GM23338 (cell line): ENCODE results near the gene FAM8A1. TPM values are rescaled to one million over a fixed set of nuclear protein-coding genes. Genes with fewer than 3 reads are reported as not detected.

Source experiments
- CREB1 ChIP-seq: fragments of 250-450 bp; sonication (Bioruptor Pico); IDR thresholded peaks from 2 replicates; pipeline ENCODE4 v1.5.0; 2020; ENCODE audit warnings: low read depth, mild to moderate bottlenecking, moderate library complexity
- CTCF ChIP-seq, 2 experiments: fragments of 200-600 bp in 1 of 2; sonication (generic) in 1 of 2; conservative IDR thresholded peaks; 2 replicates each; pipeline versions ENCODE4 v1.5.1 to v1.6.1; 2016 to 2017; ENCODE audit warnings: antibody characterized with exemption in 2 of 2, low read depth in 2 of 2, mild to moderate bottlenecking in 2 of 2, moderate library complexity in 1 of 2
- ETS1 ChIP-seq: IDR thresholded peaks from 2 replicates; pipeline ENCODE4 v1.6.1; 2016; ENCODE audit warnings: antibody characterized with exemption
- EZH2 ChIP-seq: fragments of 200-600 bp; sonication (generic); IDR thresholded peaks from one replicate; pipeline ENCODE4 v1.8.0; 2017; ENCODE audit warnings: antibody characterized with exemption, mild to moderate bottlenecking, low read depth; ENCODE audit not compliant: unreplicated experiment
- EZH2phosphoT487 ChIP-seq: fragments of 200-600 bp; sonication (generic); IDR thresholded peaks from one replicate; pipeline ENCODE4 v1.8.1; 2018; ENCODE audit warnings: antibody characterized with exemption; ENCODE audit not compliant: unreplicated experiment
- NANOG ChIP-seq: IDR thresholded peaks from 2 replicates; pipeline ENCODE4 v1.6.1; 2016; ENCODE audit warnings: antibody characterized with exemption, borderline replicate concordance
- POLR2AphosphoS5 ChIP-seq: IDR thresholded peaks from 2 replicates; pipeline ENCODE4 v1.6.1; 2016; ENCODE audit warnings: antibody characterized with exemption, low read depth
- REST ChIP-seq: IDR thresholded peaks from one replicate; pipeline ENCODE4 v1.6.1; 2018; ENCODE audit warnings: antibody characterized with exemption; ENCODE audit not compliant: unreplicated experiment
- STAT1 ChIP-seq: IDR thresholded peaks from one replicate; pipeline ENCODE4 v1.6.1; 2016; ENCODE audit warnings: antibody characterized with exemption; ENCODE audit not compliant: unreplicated experiment
- ZNF331 ChIP-seq: fragments of 250-450 bp; sonication (Bioruptor Pico); IDR thresholded peaks from 2 replicates; pipeline ENCODE4 v1.5.0; 2020; ENCODE audit warnings: low read depth, mild to moderate bottlenecking, moderate library complexity
- ZNF462 ChIP-seq: fragments of 250-450 bp; sonication (Bioruptor Pico); IDR thresholded peaks from 2 replicates; pipeline ENCODE4 v1.5.0; 2020; ENCODE audit warnings: mild to moderate bottlenecking, moderate library complexity
- polyA plus RNA-seq: library from polyadenylated mRNA; unstranded; fragments of >200 nt; fragmentation: Nextera tagmentation; extraction: Ambion mirVana; gene quantifications from 2 replicates; pipeline ENCODE4 v1.2.1, GENCODE V29; 2016
- total RNA-seq: library from RNA; depleted of rRNA; stranded (reverse); fragments of >200 nt; shearing (Covaris generic); gene quantifications from 2 replicates; pipeline ENCODE4 v1.2.3, GENCODE V29; 2014

The FAM8A1 gene
- total and polyA plus RNA-seq, 2 experiments from 2014 or later = 4.0 to 15.6 TPM

GRCh38 chr6:17629824-17630510, 29.9 kb downstream of the FAM8A1 start (continued):
- no peak for TF ChIP-seq ZNF462 (CRISPR knock-in tag)
- TF ChIP-seq ZNF331 (CRISPR knock-in tag) = no peak
- TF ChIP-seq CTCF (conservative IDR thresholded peaks at IDR 0.05; ENCODE audit: low read depth in 2 of 2) = no peak
- TF ChIP-seq EZH2 = no peak
- no peak for TF ChIP-seq POLR2AphosphoS5
- no peak for TF ChIP-seq CREB1 (CRISPR knock-in tag)
- TF ChIP-seq STAT1 = no peak
- no peak for TF ChIP-seq NANOG
- no peak for TF ChIP-seq ETS1
- no peak for TF ChIP-seq EZH2phosphoT487
- no peak for TF ChIP-seq REST
